HEK293T (cell line): Measurements from ENCODE around the gene PIP5K1B.
A peak's percentile ranks its signal among the peaks of the same experiment; 100 is the strongest.

Source experiments
- CTCF ChIA-PET: fragments of 350-600 bp; formaldehyde crosslinking; extraction: SDS; loops from one replicate; lab custom pipeline; 2021; ENCODE audit warnings: antibody characterized with exemption, inconsistent platforms; lab: Yijun Ruan, JAX
- POLR2A ChIA-PET: fragments of 350-600 bp; formaldehyde crosslinking; extraction: SDS; loops from one replicate; lab custom pipeline; 2020; ENCODE audit warnings: antibody characterized with exemption, inconsistent platforms; lab: Yijun Ruan, JAX
- DNase-seq: peaks from one replicate; pipeline ENCODE4 v3.0.0; 2012; ENCODE audit warnings: mixed read lengths; ENCODE audit errors: extremely low spot score
- ARNT ChIP-seq: fragments of 450-650 bp; IDR thresholded peaks from 2 replicates; pipeline ENCODE4 v1.6.1; 2017; ENCODE audit warnings: mild to moderate bottlenecking
- BHLHE40 ChIP-seq: fragments of 450-650 bp; IDR thresholded peaks from 2 replicates; pipeline ENCODE4 v1.6.1; 2016; ENCODE audit warnings: mild to moderate bottlenecking, moderate library complexity, borderline replicate concordance
- CTBP1 ChIP-seq: fragments of 450-650 bp; IDR thresholded peaks from 2 replicates; pipeline ENCODE4 v1.6.1; 2016; ENCODE audit warnings: borderline replicate concordance
- ELF4 ChIP-seq: fragments of 450-650 bp; IDR thresholded peaks from 2 replicates; pipeline ENCODE4 v1.6.1; 2017; ENCODE audit warnings: antibody characterized with exemption
- FOXA1 ChIP-seq: fragments of 450-650 bp; IDR thresholded peaks from 2 replicates; pipeline ENCODE4 v1.6.1; 2016; ENCODE audit warnings: mild to moderate bottlenecking
- FOXK2 ChIP-seq: fragments of 450-650 bp; IDR thresholded peaks from 2 replicates; pipeline ENCODE4 v1.6.1; 2016; ENCODE audit warnings: mild to moderate bottlenecking
- FOXM1 ChIP-seq: fragments of 450-650 bp; IDR thresholded peaks from 2 replicates; pipeline ENCODE4 v1.6.1; 2017; ENCODE audit warnings: mild to moderate bottlenecking, borderline replicate concordance
- HDGF ChIP-seq: fragments of 450-650 bp; IDR thresholded peaks from 2 replicates; pipeline ENCODE4 v1.6.1; 2017; ENCODE audit warnings: antibody characterized with exemption, borderline replicate concordance
- L3MBTL2 ChIP-seq: fragments of 450-650 bp; conservative IDR thresholded peaks from 2 replicates; pipeline ENCODE4 v1.6.1; 2016; ENCODE audit warnings: mild to moderate bottlenecking
- LEF1 ChIP-seq: fragments of 450-650 bp; IDR thresholded peaks from 2 replicates; pipeline ENCODE4 v1.6.1; 2017; ENCODE audit warnings: mild to moderate bottlenecking, borderline replicate concordance
- NFRKB ChIP-seq: fragments of 450-650 bp; IDR thresholded peaks from 2 replicates; pipeline ENCODE4 v1.6.1; 2016; ENCODE audit warnings: mild to moderate bottlenecking, moderate library complexity
- SP1 ChIP-seq: fragments of 450-650 bp; IDR thresholded peaks from 2 replicates; pipeline ENCODE4 v1.6.1; 2017
- SUZ12 ChIP-seq: fragments of 450-650 bp; IDR thresholded peaks from 2 replicates; pipeline ENCODE4 v1.6.1; 2016; ENCODE audit warnings: mild to moderate bottlenecking
- TARDBP ChIP-seq: fragments of 450-650 bp; IDR thresholded peaks from 2 replicates; pipeline ENCODE4 v1.6.1; 2016
- ZNF384 ChIP-seq: fragments of 450-650 bp; IDR thresholded peaks from 2 replicates; pipeline ENCODE4 v1.6.1; 2016
- TF ChIP-seq, protein P1 (sequence below): fragments of 450-650 bp; IDR thresholded peaks from 2 replicates; pipeline ENCODE4 v1.6.1; 2016

PIP5K1B gene

DNA sequence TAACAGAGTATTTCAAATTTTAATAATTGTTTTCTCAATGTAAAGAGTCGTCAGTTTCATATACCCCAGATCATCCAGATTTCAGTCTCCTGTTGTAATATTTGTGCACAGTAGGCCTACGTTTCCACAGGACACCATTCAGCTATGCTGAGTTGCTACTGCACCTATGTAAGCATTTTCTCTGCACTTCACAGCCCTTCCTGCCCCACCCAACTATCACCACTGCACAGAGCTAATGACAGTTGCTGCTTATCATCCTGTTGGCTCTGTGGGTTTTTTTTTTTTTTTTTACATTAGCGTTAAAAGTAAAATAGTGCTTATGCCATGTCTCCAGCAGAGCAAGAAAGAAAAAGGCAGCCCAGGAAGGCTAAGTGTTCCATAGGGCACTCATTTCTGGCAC, 314.8 kb downstream of the PIP5K1B start:
- TF ChIP-seq LEF1 (no peak), ZNF384 (no peak), CTBP1 (no peak), ARNT (no peak), SUZ12 (no peak), BHLHE40 (no peak), NFRKB (no peak), ELF4 (no peak), HDGF (no peak), FOXA1 (no peak), TARDBP (no peak)
- no peak for DNase-seq
- POLR2A ChIA-PET: no interaction called here
- CTCF ChIA-PET: no interaction called here

DNA sequence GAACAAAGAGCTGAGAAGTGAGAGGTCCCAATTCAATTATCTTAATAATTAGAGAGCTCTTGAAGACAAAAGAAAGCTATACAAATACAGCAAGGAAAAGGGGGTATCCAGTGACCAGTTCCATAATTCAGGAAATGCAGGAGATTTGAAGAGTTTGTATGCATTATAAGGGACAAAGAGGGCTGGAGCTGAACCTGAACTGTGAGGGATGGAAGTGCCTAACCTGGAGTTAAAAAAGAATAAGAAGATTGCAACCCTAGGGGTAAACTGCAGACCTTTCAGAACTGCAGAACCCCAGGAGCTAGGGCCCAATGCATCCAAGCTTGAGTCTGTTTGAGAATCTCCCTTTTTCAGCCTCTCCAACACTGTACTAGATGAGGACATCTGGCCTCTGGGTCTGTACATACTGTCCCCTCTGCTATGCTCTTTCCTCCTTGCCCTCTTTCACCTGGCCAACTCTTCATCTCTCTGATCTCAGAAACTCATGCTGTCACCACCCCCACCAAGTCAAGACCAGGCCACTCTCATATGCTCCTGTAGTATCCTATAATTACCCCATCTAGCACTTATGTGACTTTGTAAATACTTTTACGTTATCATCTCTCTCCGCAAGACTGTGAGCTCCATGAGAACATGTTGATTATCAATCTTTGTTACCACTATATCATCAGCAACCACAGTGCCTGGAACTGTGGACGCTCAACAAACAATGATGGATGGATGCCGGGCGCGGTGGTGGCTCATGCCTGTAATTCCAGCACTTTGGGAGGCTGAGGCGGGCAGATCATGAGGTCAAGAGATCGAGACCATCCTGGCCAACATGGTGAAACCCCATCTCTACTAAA, 315.5 kb downstream of the PIP5K1B start:
- DNase-seq: no peak
- ChIA-PET POLR2A (no interaction called here), CTCF (no interaction called here)
- no peak for TF ChIP-seq CTBP1
- no peak for TF ChIP-seq LEF1
- no peak for TF ChIP-seq L3MBTL2
- no peak for TF ChIP-seq HDGF
- TF ChIP-seq FOXM1: no peak
- TF ChIP-seq ELF4: no peak
- TF ChIP-seq BHLHE40: no peak

DNA sequence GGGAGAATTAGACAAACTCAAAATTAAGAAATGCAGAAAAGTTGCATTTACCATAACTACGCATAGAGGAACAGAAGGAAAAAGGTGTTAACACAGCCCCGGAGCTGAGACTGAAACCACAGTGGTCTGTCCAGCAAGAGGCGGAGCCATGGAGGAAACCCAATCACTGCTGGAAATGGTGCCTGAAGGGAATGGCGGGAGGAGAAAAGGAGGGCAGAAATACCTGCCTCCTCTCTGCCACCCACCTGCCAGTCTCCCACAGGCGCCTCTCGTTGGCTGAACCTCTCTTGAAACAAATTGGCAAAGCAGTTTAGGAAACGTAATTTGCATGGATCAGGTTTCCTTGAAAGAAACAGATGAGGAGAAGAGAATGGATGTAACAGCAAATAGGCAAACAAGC, 318.6 kb downstream of the PIP5K1B start:
- ChIA-PET POLR2A (no interaction called here), CTCF (no interaction called here)
- DNase-seq: no peak
- TF ChIP-seq HDGF: no peak
- TF ChIP-seq SP1: no peak
- TF ChIP-seq FOXA1: no peak
- TF ChIP-seq SUZ12: no peak
- no peak for TF ChIP-seq ELF4
- TF ChIP-seq TARDBP: no peak
- TF ChIP-seq CTBP1: no peak
- no peak for TF ChIP-seq FOXK2
- no peak for TF ChIP-seq LEF1

DNA sequence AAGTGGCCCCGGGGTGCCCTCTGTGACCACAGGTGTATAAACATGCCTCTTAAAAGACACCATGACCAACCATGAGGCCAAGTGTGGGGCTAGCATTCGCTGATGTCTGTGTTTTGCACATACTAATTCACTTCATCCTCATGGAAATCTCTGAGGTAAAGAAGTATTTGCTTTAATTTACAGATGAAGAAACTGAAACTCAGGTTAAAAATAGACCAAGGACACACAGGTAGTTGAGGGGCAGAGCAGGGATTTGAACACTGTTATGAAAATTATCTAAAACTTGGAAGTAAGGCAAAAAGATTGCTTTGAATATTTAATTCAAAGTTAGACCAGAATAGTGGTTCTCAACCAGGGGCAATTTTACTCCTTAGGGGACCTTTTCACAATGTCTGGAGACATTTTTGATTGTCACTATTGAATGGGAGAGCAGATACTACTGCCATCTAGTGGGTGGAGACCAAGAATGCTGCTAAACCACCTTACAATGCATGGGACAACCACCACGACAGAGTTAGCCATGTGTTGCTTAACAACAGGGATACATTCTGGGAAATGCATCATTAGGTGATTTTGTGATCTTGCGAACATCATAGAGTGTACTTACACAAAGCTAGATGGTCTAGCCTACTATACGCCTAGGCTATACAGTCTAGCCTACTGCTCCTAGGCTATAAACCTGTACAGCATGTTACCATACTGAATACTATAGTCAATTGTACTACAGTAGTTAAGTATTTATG, 322.5 kb downstream of the PIP5K1B start:
- ChIA-PET POLR2A (no interaction called here), CTCF (no interaction called here)
- TF ChIP-seq L3MBTL2: 0 out of 2 replicates have a peak, but pooled peaks have one; percentile 22
- no peak for TF ChIP-seq FOXM1
- no peak for TF ChIP-seq TARDBP
- DNase-seq: peak; percentile 51

DNA sequence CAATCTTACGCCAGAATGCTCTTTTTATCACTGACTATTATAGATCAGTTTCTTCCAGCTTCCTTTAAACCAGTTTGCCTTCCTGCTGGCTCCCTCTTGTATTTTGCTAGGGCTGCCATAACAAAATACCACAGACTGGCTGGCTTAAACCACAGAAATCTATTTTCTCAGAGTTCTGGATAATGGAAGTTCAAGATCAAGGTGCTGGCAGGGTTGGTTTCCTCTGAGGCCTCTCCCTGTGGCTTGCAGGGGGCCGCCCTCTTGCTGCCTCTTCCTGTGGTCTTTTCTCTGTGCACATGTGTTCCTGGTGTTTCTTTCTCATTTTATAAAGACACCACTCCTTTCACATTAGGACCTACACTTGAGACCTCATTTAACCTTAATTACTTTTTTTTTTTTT, 323.7 kb downstream of the PIP5K1B start:
- ChIA-PET CTCF (no interaction called here), POLR2A (no interaction called here)

DNA sequence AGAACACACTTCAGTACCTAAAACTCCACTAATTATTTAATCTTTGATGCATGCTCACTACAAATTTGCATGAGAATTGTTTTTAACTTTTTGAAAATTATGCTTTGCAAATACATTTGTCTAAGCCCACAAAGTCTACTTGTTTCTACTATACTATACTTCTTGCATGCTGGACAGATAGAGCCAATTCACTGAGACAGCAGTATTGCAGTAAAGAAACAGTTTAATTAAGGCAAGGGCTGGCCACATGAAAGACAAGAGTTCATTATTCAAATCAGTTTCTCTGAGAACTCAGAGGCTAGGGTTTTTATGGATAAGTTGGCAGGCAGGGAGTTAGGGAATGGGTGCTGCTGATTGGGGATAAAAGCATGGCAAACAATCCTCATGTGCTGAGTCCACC, 324.5 kb downstream of the PIP5K1B start:
- TF ChIP-seq ARNT (no peak), SUZ12 (no peak), L3MBTL2 (no peak), FOXA1 (no peak), ZNF384 (no peak), LEF1 (no peak), CTBP1 (no peak), BHLHE40 (no peak), TARDBP (no peak), HDGF (no peak)
- TF ChIP-seq, protein P1, sequence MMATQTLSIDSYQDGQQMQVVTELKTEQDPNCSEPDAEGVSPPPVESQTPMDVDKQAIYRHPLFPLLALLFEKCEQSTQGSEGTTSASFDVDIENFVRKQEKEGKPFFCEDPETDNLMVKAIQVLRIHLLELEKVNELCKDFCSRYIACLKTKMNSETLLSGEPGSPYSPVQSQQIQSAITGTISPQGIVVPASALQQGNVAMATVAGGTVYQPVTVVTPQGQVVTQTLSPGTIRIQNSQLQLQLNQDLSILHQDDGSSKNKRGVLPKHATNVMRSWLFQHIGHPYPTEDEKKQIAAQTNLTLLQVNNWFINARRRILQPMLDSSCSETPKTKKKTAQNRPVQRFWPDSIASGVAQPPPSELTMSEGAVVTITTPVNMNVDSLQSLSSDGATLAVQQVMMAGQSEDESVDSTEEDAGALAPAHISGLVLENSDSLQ: no peak
- no peak for DNase-seq
- CTCF ChIA-PET: no interaction called here
- POLR2A ChIA-PET: no interaction called here

More for the DNA sequence above, 323.7 kb downstream of the PIP5K1B start:
- no peak for DNase-seq
- TF ChIP-seq, protein P1: no peak
- TF ChIP-seq LEF1 (no peak), SUZ12 (no peak), ARNT (no peak), HDGF (no peak), SP1 (no peak), BHLHE40 (no peak), FOXK2 (no peak), NFRKB (no peak), L3MBTL2 (no peak), FOXA1 (no peak), ELF4 (no peak), TARDBP (no peak), FOXM1 (no peak), ZNF384 (no peak), CTBP1 (no peak)
